HepG2 (cell line): Measurements from ENCODE around the gene MACROD2. TPM values are rescaled to one million over a fixed set of nuclear protein-coding genes. Genes with fewer than 3 reads are reported as not detected.
"Not testable (repeated sequence)": the region's sequence is repeated elsewhere in the genome, so short reads cannot be mapped to it uniquely, and the experiment has no call there.

ENCODE experiments used
- ATAC-seq: fragments of 200-7000 bp; cut with Tn5 transposase; 3 replicates; pipeline ENCODE4 v1.9.1; 2020; ENCODE audit warnings: mild to moderate bottlenecking, moderate library complexity
- BruUV-seq: library from RNA; stranded (reverse); fragments of 400-500 nt; replicated peaks from 2 replicates; lab custom pipeline; 2021; lab: Mats Ljungman, UMichigan
- CTCF ChIA-PET: fragments of 300-600 bp; formaldehyde crosslinking; extraction: SDS; loops from one replicate; lab custom pipeline; 2021; ENCODE audit warnings: low total read pairs, inconsistent platforms, low intra/inter-chr PET ratio; lab: Yijun Ruan, JAX
- POLR2A ChIA-PET: fragments of 350-600 bp; sonication (Branson Sonifier 250); formaldehyde crosslinking; loops from one replicate; lab custom pipeline; 2020; ENCODE audit warnings: antibody characterized with exemption, inconsistent platforms; lab: Yijun Ruan, JAX
- DNase-seq: peaks from one replicate; pipeline ENCODE4 v3.0.0-alpha.2; 2015; ENCODE audit warnings: low spot score
- FAIRE-seq: peaks from 3 replicates; lab custom pipeline; 2011; peaks lifted over from hg19 to GRCh38; lab: Jason Lieb, UNC
- H2AFZ ChIP-seq: one replicate; pipeline ENCODE4 v1.6.1; 2011; ENCODE audit warnings: low read length, inconsistent platforms
- H3K27ac ChIP-seq: fragments of 300-600 bp; 3 replicates; pipeline ENCODE4 v1.8.0; 2011; ENCODE audit warnings: mixed run types, mild to moderate bottlenecking, mixed read lengths, low read length, inconsistent platforms; ENCODE audit not compliant: insufficient read depth; ENCODE audit errors: extremely low read length
- H3K27me3 ChIP-seq, 2 experiments: fragments of 200-600 bp in 1 of 2; 2 replicates in 1 of 2; 3 replicates in 1 of 2; pipeline versions ENCODE4 v1.6.0 to v1.8.0; 2011; ENCODE audit warnings: low read length in 2 of 2, mild to moderate bottlenecking in 2 of 2, moderate library complexity in 2 of 2, inconsistent platforms in 1 of 2; ENCODE audit not compliant: insufficient read depth in 2 of 2, control insufficient read depth in 1 of 2
- H3K36me3 ChIP-seq, 2 experiments: fragments of 200-600 bp in 1 of 2; replicated peaks in 1 of 2; 2 replicates in 1 of 2; 3 replicates in 1 of 2; pipeline versions ENCODE4 v1.5.1 to v1.8.0; 2011; ENCODE audit warnings: low read length in 2 of 2, inconsistent platforms in 1 of 2; ENCODE audit not compliant: insufficient read depth in 2 of 2, control insufficient read depth in 1 of 2
- H3K4me1 ChIP-seq: 2 replicates; pipeline ENCODE4 v1.5.1; 2012; ENCODE audit warnings: low read length, inconsistent platforms; ENCODE audit not compliant: insufficient read depth
- H3K4me2 ChIP-seq: 2 replicates; pipeline ENCODE4 v1.6.0; 2011; ENCODE audit warnings: low read depth, low read length, inconsistent platforms
- H3K4me3 ChIP-seq, 3 experiments: fragments of 200-600 bp in 1 of 3; sonication (generic), shearing (Covaris generic) in 1 of 3; replicated peaks in 1 of 3; 2 replicates each; pipeline ENCODE4 v1.5.1; 2011 to 2016; ENCODE audit warnings: low read length in 3 of 3, inconsistent platforms in 2 of 3, low read depth in 2 of 3, mild to moderate bottlenecking in 2 of 3, control low read depth in 1 of 3, mixed read lengths in 1 of 3; ENCODE audit not compliant: insufficient read depth in 1 of 3
- H3K79me2 ChIP-seq: one replicate; pipeline ENCODE4 v1.6.1; 2011; ENCODE audit warnings: low read length, inconsistent platforms; ENCODE audit not compliant: insufficient read depth
- H3K9ac ChIP-seq: 2 replicates; pipeline ENCODE4 v1.6.0; 2011; ENCODE audit warnings: mild to moderate bottlenecking, low read depth, low read length, inconsistent platforms; ENCODE audit not compliant: insufficient read depth
- H3K9me3 ChIP-seq: 2 replicates; pipeline ENCODE4 v1.5.1; 2012; ENCODE audit warnings: mild to moderate bottlenecking, low read length
- H4K20me1 ChIP-seq: 2 replicates; pipeline ENCODE4 v1.6.0; 2011; ENCODE audit warnings: inconsistent platforms, mild to moderate bottlenecking, low read length, moderate library complexity; ENCODE audit not compliant: insufficient read depth
- ATAD3A ChIP-seq: sonication (generic); formaldehyde crosslinking; IDR thresholded peaks from 2 replicates; pipeline ENCODE4 v1.4.0; 2020; ENCODE audit warnings: missing genetic modification reagents
- ELF4 ChIP-seq: sonication (generic); formaldehyde crosslinking; IDR thresholded peaks from 2 replicates; pipeline ENCODE4 v1.5.0; 2020; ENCODE audit warnings: missing genetic modification reagents, mild to moderate bottlenecking, moderate library complexity, borderline replicate concordance
- MEF2D ChIP-seq: sonication (generic); formaldehyde crosslinking; IDR thresholded peaks from 2 replicates; pipeline ENCODE4 v1.5.1; 2020; ENCODE audit warnings: mild to moderate bottlenecking, missing genetic modification reagents
- PCBP1 ChIP-seq: fragments of 200-400 bp; formaldehyde crosslinking; IDR thresholded peaks from 2 replicates; pipeline ENCODE4 v1.6.1; 2017; ENCODE audit warnings: mild to moderate bottlenecking, low read depth, low read length, borderline replicate concordance
- TRIM24 ChIP-seq: sonication (generic); formaldehyde crosslinking; IDR thresholded peaks from 2 replicates; pipeline ENCODE4 v1.8.0; 2022; ENCODE audit warnings: mild to moderate bottlenecking, missing genetic modification reagents
- ZC3H13 ChIP-seq: sonication (generic); formaldehyde crosslinking; IDR thresholded peaks from 2 replicates; pipeline ENCODE4 v1.8.1; 2023; ENCODE audit warnings: mild to moderate bottlenecking, missing genetic modification reagents, moderate library complexity
- ZEB1 ChIP-seq: IDR thresholded peaks from 2 replicates; pipeline ENCODE4 v1.6.1; 2012; ENCODE audit warnings: mild to moderate bottlenecking, low read depth, inconsistent platforms; ENCODE audit not compliant: insufficient replicate concordance
- ZNF160 ChIP-seq: sonication (generic); formaldehyde crosslinking; IDR thresholded peaks from 2 replicates; pipeline ENCODE4 v1.8.0; 2022; ENCODE audit warnings: mild to moderate bottlenecking, inconsistent platforms, missing genetic modification reagents
- ZNF33A ChIP-seq: sonication (generic); formaldehyde crosslinking; IDR thresholded peaks from 2 replicates; pipeline ENCODE4 v1.5.1; 2020; ENCODE audit warnings: missing genetic modification reagents, mild to moderate bottlenecking, moderate library complexity, borderline replicate concordance
- ZNF460 ChIP-seq: sonication (generic); formaldehyde crosslinking; IDR thresholded peaks from 2 replicates; pipeline ENCODE4 v1.5.1; 2020; ENCODE audit warnings: missing genetic modification reagents, mild to moderate bottlenecking, borderline replicate concordance
- ZNF687 ChIP-seq: sonication (generic); formaldehyde crosslinking; IDR thresholded peaks from 2 replicates; pipeline ENCODE4 v1.5.1; 2020; ENCODE audit warnings: mild to moderate bottlenecking, missing genetic modification reagents, moderate library complexity
- ZNF766 ChIP-seq: sonication (generic); formaldehyde crosslinking; IDR thresholded peaks from 2 replicates; pipeline ENCODE4 v1.5.0; 2020; ENCODE audit warnings: missing genetic modification reagents, borderline replicate concordance
- WGBS: methylation state at CpG from one replicate; pipeline ENCODE4 v1.1.6; 2017; ENCODE audit warnings: low lambda C conversion rate; 5-methylcytosine and 5-hydroxymethylcytosine counted together
- in situ Hi-C: cut with HindIII; loops from 2 replicates; pipeline ENCODE4 v1.10.0; 2017; ENCODE audit warnings: low pct_unique_long_range_greater_than_20kb; ENCODE audit not compliant: extremely low pct_ligation_motif_present
- intact Hi-C: fragments of 100-400 bp; cut with micrococcal nuclease; formaldehyde crosslinking; loops from one replicate; pipeline ENCODE4 v1.10.0; 2022; ENCODE audit not compliant: unreplicated experiment
- polyA plus RNA-seq, 8 experiments: library from polyadenylated mRNA; depleted of rRNA in 3 of 8; stranded (reverse) in 7 of 8; unstranded in 1 of 8; fragments of >200 nt; fragmentation: Illumina TruSeq in 4 of 8; extraction: Trizol in 4 of 8; gene quantifications; 2 replicates each; pipeline versions ENCODE4 v1.2.1 to v1.2.3, GENCODE V29; 2011 to 2016; ENCODE audit warnings: low read depth in 4 of 8, missing spikeins in 1 of 8, mixed read lengths in 1 of 8; ENCODE audit not compliant: insufficient read depth in 1 of 8
- total RNA-seq, 5 experiments: library from RNA; depleted of rRNA; stranded (reverse); fragments of >200 nt; fragmentation: Illumina TruSeq; extraction: Trizol; gene quantifications; 2 replicates each; pipeline ENCODE4 v1.2.3, GENCODE V29; 2016; ENCODE audit warnings: low read depth in 1 of 5
- TF ChIP-seq, protein P1 (sequence below): sonication (generic); formaldehyde crosslinking; IDR thresholded peaks from 2 replicates; pipeline ENCODE4 v1.4.0; 2020; ENCODE audit warnings: missing genetic modification reagents; ENCODE audit errors: not compliant biosample characterization

MACROD2 gene
- total and polyA plus RNA-seq, 2 of the 13 experiments (the other 11 are each of a cell fraction or from before 2014, with no cell fraction given) = 0.13 to 0.51 TPM

GRCh38 chr20:15807271-15807670, 1812.0 kb downstream of the MACROD2 start:
- H3K9me3 ChIP-seq = peaks cover 78% of the 10 kb centered on the region
- in situ Hi-C loops (no loop called here), intact Hi-C loops (no loop called here)
- no peaks in the 10 kb centered on the region for H3K36me3 ChIP-seq
- under 1% methylated on average over 5 of the region's 5 CpGs for WGBS
- no peak overlapping the region for H2AFZ ChIP-seq
- no peaks in the 10 kb centered on the region for H3K27me3 ChIP-seq
- H4K20me1 ChIP-seq = no peaks in the 10 kb centered on the region
- no TSS peak for BruUV-seq
- TF ChIP-seq ZNF766 (CRISPR knock-in tag) (no peak), ZNF160 (CRISPR knock-in tag) (no peak), ZNF33A (no peak), PCBP1 (no peak), ZC3H13 (CRISPR knock-in tag) (no peak), ZNF687 (no peak), TRIM24 (CRISPR knock-in tag) (no peak), ATAD3A (no peak), ZEB1 (no peak), ZNF460 (CRISPR knock-in tag) (no peak), ELF4 (CRISPR knock-in tag) (no peak), MEF2D (CRISPR knock-in tag) (no peak)
- TF ChIP-seq, protein P1, sequence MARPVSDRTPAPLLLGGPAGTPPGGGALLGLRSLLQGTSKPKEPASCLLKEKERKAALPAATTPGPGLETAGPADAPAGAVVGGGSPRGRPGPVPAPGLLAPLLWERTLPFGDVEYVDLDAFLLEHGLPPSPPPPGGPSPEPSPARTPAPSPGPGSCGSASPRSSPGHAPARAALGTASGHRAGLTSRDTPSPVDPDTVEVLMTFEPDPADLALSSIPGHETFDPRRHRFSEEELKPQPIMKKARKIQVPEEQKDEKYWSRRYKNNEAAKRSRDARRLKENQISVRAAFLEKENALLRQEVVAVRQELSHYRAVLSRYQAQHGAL = no peak
- no peak overlapping the region for H3K4me2 ChIP-seq
- POLR2A ChIA-PET = no interaction called here
- FAIRE-seq (no peak), ATAC-seq (no peak), DNase-seq (no peak)
- H3K4me3 ChIP-seq = no peak overlapping the region
- H3K9ac ChIP-seq = no peak overlapping the region
- no peak overlapping the region for H3K27ac ChIP-seq
- H3K4me1 ChIP-seq = no peaks in the 10 kb centered on the region
- H3K79me2 ChIP-seq = no peaks in the 10 kb centered on the region
- CTCF ChIA-PET = no interaction called here

DNA sequence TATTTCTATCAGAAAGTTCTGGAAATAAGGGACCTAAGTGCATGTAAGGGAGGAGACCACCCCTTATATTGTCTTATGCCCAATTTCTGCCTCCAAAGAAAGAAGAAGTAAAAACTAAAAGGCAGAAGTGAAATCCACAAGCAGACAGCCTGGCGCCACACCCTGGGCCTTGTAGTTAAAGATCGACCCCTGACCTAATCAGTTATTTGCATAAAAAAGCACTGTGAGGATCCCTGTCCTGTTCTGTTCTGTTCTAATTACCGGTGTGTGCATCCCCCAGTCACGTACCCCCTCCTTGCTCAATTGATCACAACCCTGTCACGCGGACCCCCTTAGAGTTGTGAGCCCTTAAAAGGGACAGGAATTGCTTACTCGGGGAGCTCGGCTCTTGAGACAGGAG, 1812.5 kb downstream of the MACROD2 start:
- H3K4me2 ChIP-seq, H3K36me3 ChIP-seq, DNase-seq, POLR2A ChIA-PET, H3K27ac ChIP-seq, H3K4me3 ChIP-seq, H3K79me2 ChIP-seq, in situ Hi-C loops, FAIRE-seq, CTCF ChIA-PET, intact Hi-C loops, BruUV-seq, H3K9ac ChIP-seq, H3K4me1 ChIP-seq, H2AFZ ChIP-seq, H3K27me3 ChIP-seq, ATAC-seq, H4K20me1 ChIP-seq: not testable (repeated sequence)
- H3K9me3 ChIP-seq = peaks cover 78% of the 10 kb centered on the region
- WGBS = 35% methylated on average over 8 of the region's 8 CpGs
